ENCODE data around the gene SLC39A11.
A peak's percentile ranks its signal among the peaks of the same experiment; 100 is the strongest.

SLC39A11 gene

GRCh38 chr17:72692676-72693075 lies 399.8 kb downstream of the SLC39A11 start:
- H3K27ac ChIP-seq (ENCODE audit: insufficient read depth in 1 of 2, low read depth in 1 of 2, low read length in 2 of 2, poor library complexity in 1 of 2, severe bottlenecking in 2 of 2), result no peak overlapping the region
- no peaks in the 10 kb centered on the region for H3K27me3 ChIP-seq (replicated peaks in 2 of 5; ENCODE audit: control insufficient read depth in 4 of 5, insufficient read depth in 5 of 5, low read length in 4 of 5)
- no peaks in the 10 kb centered on the region for H3K9me3 ChIP-seq (ENCODE audit: control extremely low read depth in 1 of 5, control insufficient read depth in 4 of 5, insufficient read depth in 2 of 5, low read depth in 1 of 5, low read length in 4 of 5)
- DNase-seq, result no peak
- ChIA-PET POLR2A (no interaction called here), CTCF (no interaction called here)
- H3K36me3 ChIP-seq (ENCODE audit: control insufficient read depth in 4 of 4, insufficient read depth in 4 of 4, low read length in 3 of 4), result peaks cover 0 to 4% (median 1%) of the 10 kb centered on the region in 4 experiments
- no peak overlapping the region for H3K4me3 ChIP-seq (ENCODE audit: control insufficient read depth in 1 of 7, extremely low read depth in 1 of 7, insufficient read depth in 4 of 7, low read depth in 2 of 7, low read length in 6 of 7)
- H3K4me1 ChIP-seq (ENCODE audit: control extremely low read depth in 1 of 4, control insufficient read depth in 4 of 4, insufficient read depth in 4 of 4, low read length in 3 of 4), result peaks cover 0 to 7% (median 0%) of the 10 kb centered on the region in 4 experiments
- WGBS (ENCODE audit: insufficient coverage), result 100% methylated on average over 1 of the region's 2 CpGs

- POLR2A ChIA-PET, result no interaction called here
- Histone ChIP-seq H3K27me3 (replicated peaks in 2 of 5; ENCODE audit: control insufficient read depth in 4 of 5, insufficient read depth in 5 of 5, low read length in 4 of 5) (no peaks in the 10 kb centered on the region), H3K9me3 (ENCODE audit: control extremely low read depth in 1 of 5, control insufficient read depth in 4 of 5, insufficient read depth in 2 of 5, low read depth in 1 of 5, low read length in 4 of 5) (no peaks in the 10 kb centered on the region), H3K4me3 (ENCODE audit: control insufficient read depth in 1 of 7, extremely low read depth in 1 of 7, insufficient read depth in 4 of 7, low read depth in 2 of 7, low read length in 6 of 7) (no peak overlapping the region), H3K4me1 (ENCODE audit: control extremely low read depth in 1 of 4, control insufficient read depth in 4 of 4, insufficient read depth in 4 of 4, low read length in 3 of 4) (peaks cover 0 to 7% (median 0%) of the 10 kb centered on the region in 4 experiments), H3K36me3 (ENCODE audit: control insufficient read depth in 4 of 4, insufficient read depth in 4 of 4, low read length in 3 of 4) (peaks cover 0 to 4% (median 1%) of the 10 kb centered on the region in 4 experiments), H3K27ac (ENCODE audit: insufficient read depth in 1 of 2, low read depth in 1 of 2, low read length in 2 of 2, poor library complexity in 1 of 2, severe bottlenecking in 2 of 2) (no peak overlapping the region)
- CTCF ChIA-PET, result no interaction called here
- no CpG with 5 or more reads among the region's 4 CpGs for WGBS (ENCODE audit: insufficient coverage)
- no peak for DNase-seq
Observed at GRCh38 chr17:72691586-72691985, 400.9 kb downstream of the SLC39A11 start.

- H3K36me3 ChIP-seq (ENCODE audit: control insufficient read depth in 4 of 4, insufficient read depth in 4 of 4, low read length in 3 of 4), result peaks cover 0 to 4% (median 0%) of the 10 kb centered on the region in 4 experiments
- peaks cover 0 to 7% (median 0%) of the 10 kb centered on the region in 4 experiments for H3K4me1 ChIP-seq (ENCODE audit: control extremely low read depth in 1 of 4, control insufficient read depth in 4 of 4, insufficient read depth in 4 of 4, low read length in 3 of 4)
- H3K27me3 ChIP-seq (replicated peaks in 2 of 5; ENCODE audit: control insufficient read depth in 4 of 5, insufficient read depth in 5 of 5, low read length in 4 of 5), result no peaks in the 10 kb centered on the region
- H3K9me3 ChIP-seq (ENCODE audit: control extremely low read depth in 1 of 5, control insufficient read depth in 4 of 5, insufficient read depth in 2 of 5, low read depth in 1 of 5, low read length in 4 of 5), result no peaks in the 10 kb centered on the region
- no peak overlapping the region for H3K27ac ChIP-seq (ENCODE audit: insufficient read depth in 1 of 2, low read depth in 1 of 2, low read length in 2 of 2, poor library complexity in 1 of 2, severe bottlenecking in 2 of 2)
- H3K4me3 ChIP-seq (ENCODE audit: control insufficient read depth in 1 of 7, extremely low read depth in 1 of 7, insufficient read depth in 4 of 7, low read depth in 2 of 7, low read length in 6 of 7), result no peak overlapping the region
- DNase-seq, result no peak
- CTCF ChIA-PET, result no interaction called here
- POLR2A ChIA-PET, result no interaction called here
- WGBS (ENCODE audit: insufficient coverage), result 100% methylated on average over 1 of the region's 3 CpGs
Observed at GRCh38 chr17:72691017-72691416, 401.5 kb downstream of the SLC39A11 start.

- POLR2A ChIA-PET, result no interaction called here
- Histone ChIP-seq H3K9me3 (ENCODE audit: control extremely low read depth in 1 of 5, control insufficient read depth in 4 of 5, insufficient read depth in 2 of 5, low read depth in 1 of 5, low read length in 4 of 5) (no peaks in the 10 kb centered on the region), H3K4me3 (ENCODE audit: control insufficient read depth in 1 of 7, extremely low read depth in 1 of 7, insufficient read depth in 4 of 7, low read depth in 2 of 7, low read length in 6 of 7) (no peak overlapping the region), H3K36me3 (ENCODE audit: control insufficient read depth in 4 of 4, insufficient read depth in 4 of 4, low read length in 3 of 4) (peaks cover 0 to 4% (median 0%) of the 10 kb centered on the region in 4 experiments), H3K27ac (ENCODE audit: insufficient read depth in 1 of 2, low read depth in 1 of 2, low read length in 2 of 2, poor library complexity in 1 of 2, severe bottlenecking in 2 of 2) (no peak overlapping the region), H3K4me1 (ENCODE audit: control extremely low read depth in 1 of 4, control insufficient read depth in 4 of 4, insufficient read depth in 4 of 4, low read length in 3 of 4) (peaks cover 0 to 7% (median 0%) of the 10 kb centered on the region in 4 experiments), H3K27me3 (replicated peaks in 2 of 5; ENCODE audit: control insufficient read depth in 4 of 5, insufficient read depth in 5 of 5, low read length in 4 of 5) (no peaks in the 10 kb centered on the region)
- DNase-seq, result peak in 2 of 3 donors; percentile 17 to 42
- WGBS (ENCODE audit: insufficient coverage), result 51% methylated on average over 7 of the region's 7 CpGs
- CTCF ChIA-PET, result interaction anchor here (1.9 kb wide), 1 partner anchor 39 kb away, joined by 5 read pairs; no protein-coding TSS in a partner anchor
Observed at GRCh38 chr17:72687886-72688285, 404.6 kb downstream of the SLC39A11 start.

- no peak overlapping the region for H3K27ac ChIP-seq (ENCODE audit: insufficient read depth in 1 of 2, low read depth in 1 of 2, low read length in 2 of 2, poor library complexity in 1 of 2, severe bottlenecking in 2 of 2)
- 98% methylated on average over 11 of the region's 11 CpGs for WGBS (ENCODE audit: insufficient coverage)
- no peak overlapping the region for H3K4me3 ChIP-seq (ENCODE audit: control insufficient read depth in 1 of 7, extremely low read depth in 1 of 7, insufficient read depth in 4 of 7, low read depth in 2 of 7, low read length in 6 of 7)
- peaks cover 0 to 2% (median 0%) of the 10 kb centered on the region in 5 experiments for H3K9me3 ChIP-seq (ENCODE audit: control extremely low read depth in 1 of 5, control insufficient read depth in 4 of 5, insufficient read depth in 2 of 5, low read depth in 1 of 5, low read length in 4 of 5)
- ChIA-PET POLR2A (no interaction called here), CTCF (no interaction called here)
- no peak for DNase-seq
- H3K4me1 ChIP-seq (ENCODE audit: control extremely low read depth in 1 of 4, control insufficient read depth in 4 of 4, insufficient read depth in 4 of 4, low read length in 3 of 4), result peaks cover 0 to 7% (median 0%) of the 10 kb centered on the region in 4 experiments
- H3K27me3 ChIP-seq (replicated peaks in 2 of 5; ENCODE audit: control insufficient read depth in 4 of 5, insufficient read depth in 5 of 5, low read length in 4 of 5), result no peaks in the 10 kb centered on the region
- H3K36me3 ChIP-seq (ENCODE audit: control insufficient read depth in 4 of 4, insufficient read depth in 4 of 4, low read length in 3 of 4), result peaks cover 0 to 2% (median 0%) of the 10 kb centered on the region in 4 experiments
Observed at GRCh38 chr17:72684405-72685020, 408.0 kb downstream of the SLC39A11 start.

GRCh38 chr17:72683506-72684404 lies 408.7 kb downstream of the SLC39A11 start:
- H3K27me3 ChIP-seq (replicated peaks in 2 of 5; ENCODE audit: control insufficient read depth in 4 of 5, insufficient read depth in 5 of 5, low read length in 4 of 5), result no peaks in the 10 kb centered on the region
- H3K27ac ChIP-seq (ENCODE audit: insufficient read depth in 1 of 2, low read depth in 1 of 2, low read length in 2 of 2, poor library complexity in 1 of 2, severe bottlenecking in 2 of 2), result no peak overlapping the region
- 97% methylated on average over 8 of the region's 10 CpGs for WGBS (ENCODE audit: insufficient coverage)
- H3K4me3 ChIP-seq (ENCODE audit: control insufficient read depth in 1 of 7, extremely low read depth in 1 of 7, insufficient read depth in 4 of 7, low read depth in 2 of 7, low read length in 6 of 7), result no peak overlapping the region
- POLR2A ChIA-PET, result no interaction called here
- CTCF ChIA-PET, result no interaction called here
- peaks cover 0 to 7% (median 0%) of the 10 kb centered on the region in 4 experiments for H3K4me1 ChIP-seq (ENCODE audit: control extremely low read depth in 1 of 4, control insufficient read depth in 4 of 4, insufficient read depth in 4 of 4, low read length in 3 of 4)
- peaks cover 0 to 4% (median 0%) of the 10 kb centered on the region in 5 experiments for H3K9me3 ChIP-seq (ENCODE audit: control extremely low read depth in 1 of 5, control insufficient read depth in 4 of 5, insufficient read depth in 2 of 5, low read depth in 1 of 5, low read length in 4 of 5)
- H3K36me3 ChIP-seq (ENCODE audit: control insufficient read depth in 4 of 4, insufficient read depth in 4 of 4, low read length in 3 of 4), result peaks cover 0 to 2% (median 0%) of the 10 kb centered on the region in 4 experiments
- DNase-seq, result no peak

GRCh38 chr17:72682605-72683004 lies 409.9 kb downstream of the SLC39A11 start:
- POLR2A ChIA-PET, result no interaction called here
- H3K36me3 ChIP-seq (ENCODE audit: control insufficient read depth in 4 of 4, insufficient read depth in 4 of 4, low read length in 3 of 4), result peaks cover 0 to 2% (median 0%) of the 10 kb centered on the region in 4 experiments
- H3K27ac ChIP-seq (ENCODE audit: insufficient read depth in 1 of 2, low read depth in 1 of 2, low read length in 2 of 2, poor library complexity in 1 of 2, severe bottlenecking in 2 of 2), result no peak overlapping the region
- no peaks in the 10 kb centered on the region for H3K27me3 ChIP-seq (replicated peaks in 2 of 5; ENCODE audit: control insufficient read depth in 4 of 5, insufficient read depth in 5 of 5, low read length in 4 of 5)
- 100% methylated on average over 1 of the region's 1 CpG for WGBS (ENCODE audit: insufficient coverage)
- H3K4me1 ChIP-seq (ENCODE audit: control extremely low read depth in 1 of 4, control insufficient read depth in 4 of 4, insufficient read depth in 4 of 4, low read length in 3 of 4), result no peaks in the 10 kb centered on the region
- CTCF ChIA-PET, result interaction anchor here (1.7 kb wide), 1 partner anchor 11 kb away, joined by 6 read pairs; no protein-coding TSS in a partner anchor
- H3K9me3 ChIP-seq (ENCODE audit: control extremely low read depth in 1 of 5, control insufficient read depth in 4 of 5, insufficient read depth in 2 of 5, low read depth in 1 of 5, low read length in 4 of 5), result peaks cover 0 to 5% (median 0%) of the 10 kb centered on the region in 5 experiments
- no peak overlapping the region for H3K4me3 ChIP-seq (ENCODE audit: control insufficient read depth in 1 of 7, extremely low read depth in 1 of 7, insufficient read depth in 4 of 7, low read depth in 2 of 7, low read length in 6 of 7)
- DNase-seq, result no peak
